Measurements from ENCODE around the gene VAV2. TPM values are rescaled to one million over a fixed set of nuclear protein-coding genes. Genes with fewer than 3 reads are reported as not detected.

Gene VAV2
- total RNA-seq, 1 donor from 2014 or later = 24.4 TPM

DNA sequence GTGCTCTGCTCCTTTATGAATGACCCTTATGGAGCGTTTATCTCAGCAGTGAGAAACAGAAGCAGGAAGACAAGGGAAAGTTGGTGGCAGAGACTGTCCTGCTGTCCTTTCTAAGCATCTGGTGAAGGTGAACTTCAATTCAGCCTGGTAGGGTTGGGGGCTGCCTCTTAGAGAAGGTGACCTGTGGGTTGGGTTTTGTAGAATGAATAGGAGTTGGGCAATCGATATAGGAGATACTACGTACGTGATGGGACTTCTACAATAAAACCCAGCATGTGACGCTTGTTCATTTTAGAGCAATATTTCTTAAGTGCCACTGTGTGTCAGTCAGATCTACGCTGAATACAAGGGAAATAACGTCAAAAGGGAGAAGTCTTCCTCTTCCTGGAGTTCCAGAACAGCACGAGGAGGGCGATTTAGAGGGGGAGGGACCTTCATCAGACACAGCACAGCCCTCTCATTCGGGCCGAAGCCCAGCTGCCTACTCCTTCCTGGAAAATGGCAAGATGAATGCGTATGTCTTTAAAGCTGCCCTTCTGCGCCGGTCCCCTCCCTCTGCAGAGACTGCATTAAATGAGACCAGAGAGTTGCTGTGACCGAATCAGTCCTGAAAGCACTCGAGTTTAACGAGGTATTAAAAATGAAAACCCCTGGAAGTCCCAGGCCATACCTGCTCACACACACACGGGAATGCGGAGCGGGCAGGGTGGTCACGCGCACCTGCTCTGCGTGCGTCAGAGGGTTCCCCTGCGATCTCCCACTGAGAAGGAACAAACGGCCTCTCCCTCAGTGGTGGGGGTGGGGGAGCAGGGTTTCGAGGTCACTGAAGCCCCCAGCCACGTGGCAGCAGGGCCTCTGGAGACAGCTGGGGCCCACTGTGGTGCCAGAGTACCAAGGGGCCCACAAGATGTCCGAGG is 168.7 kb downstream of the VAV2 start:
- no peak for DNase-seq (ENCODE audit: extremely low spot score, unreplicated experiment)
- peaks cover 3% of the 10 kb centered on the region for H3K36me3 Mint-ChIP-seq (ENCODE audit: unreplicated experiment)
- no peaks in the 10 kb centered on the region for H3K9me3 Mint-ChIP-seq (ENCODE audit: unreplicated experiment)
- no peak overlapping the region for H3K4me3 Mint-ChIP-seq (ENCODE audit: unreplicated experiment)
- H3K4me1 Mint-ChIP-seq (ENCODE audit: unreplicated experiment) = peaks cover 17% of the 10 kb centered on the region
- TF ChIP-seq, protein P1, sequence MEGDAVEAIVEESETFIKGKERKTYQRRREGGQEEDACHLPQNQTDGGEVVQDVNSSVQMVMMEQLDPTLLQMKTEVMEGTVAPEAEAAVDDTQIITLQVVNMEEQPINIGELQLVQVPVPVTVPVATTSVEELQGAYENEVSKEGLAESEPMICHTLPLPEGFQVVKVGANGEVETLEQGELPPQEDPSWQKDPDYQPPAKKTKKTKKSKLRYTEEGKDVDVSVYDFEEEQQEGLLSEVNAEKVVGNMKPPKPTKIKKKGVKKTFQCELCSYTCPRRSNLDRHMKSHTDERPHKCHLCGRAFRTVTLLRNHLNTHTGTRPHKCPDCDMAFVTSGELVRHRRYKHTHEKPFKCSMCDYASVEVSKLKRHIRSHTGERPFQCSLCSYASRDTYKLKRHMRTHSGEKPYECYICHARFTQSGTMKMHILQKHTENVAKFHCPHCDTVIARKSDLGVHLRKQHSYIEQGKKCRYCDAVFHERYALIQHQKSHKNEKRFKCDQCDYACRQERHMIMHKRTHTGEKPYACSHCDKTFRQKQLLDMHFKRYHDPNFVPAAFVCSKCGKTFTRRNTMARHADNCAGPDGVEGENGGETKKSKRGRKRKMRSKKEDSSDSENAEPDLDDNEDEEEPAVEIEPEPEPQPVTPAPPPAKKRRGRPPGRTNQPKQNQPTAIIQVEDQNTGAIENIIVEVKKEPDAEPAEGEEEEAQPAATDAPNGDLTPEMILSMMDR (IDR thresholded peaks at IDR 0.05) = no peak
- no peak overlapping the region for H3K27ac Mint-ChIP-seq (ENCODE audit: unreplicated experiment)
- no peaks in the 10 kb centered on the region for H3K27me3 Mint-ChIP-seq (ENCODE audit: unreplicated experiment)

DNA sequence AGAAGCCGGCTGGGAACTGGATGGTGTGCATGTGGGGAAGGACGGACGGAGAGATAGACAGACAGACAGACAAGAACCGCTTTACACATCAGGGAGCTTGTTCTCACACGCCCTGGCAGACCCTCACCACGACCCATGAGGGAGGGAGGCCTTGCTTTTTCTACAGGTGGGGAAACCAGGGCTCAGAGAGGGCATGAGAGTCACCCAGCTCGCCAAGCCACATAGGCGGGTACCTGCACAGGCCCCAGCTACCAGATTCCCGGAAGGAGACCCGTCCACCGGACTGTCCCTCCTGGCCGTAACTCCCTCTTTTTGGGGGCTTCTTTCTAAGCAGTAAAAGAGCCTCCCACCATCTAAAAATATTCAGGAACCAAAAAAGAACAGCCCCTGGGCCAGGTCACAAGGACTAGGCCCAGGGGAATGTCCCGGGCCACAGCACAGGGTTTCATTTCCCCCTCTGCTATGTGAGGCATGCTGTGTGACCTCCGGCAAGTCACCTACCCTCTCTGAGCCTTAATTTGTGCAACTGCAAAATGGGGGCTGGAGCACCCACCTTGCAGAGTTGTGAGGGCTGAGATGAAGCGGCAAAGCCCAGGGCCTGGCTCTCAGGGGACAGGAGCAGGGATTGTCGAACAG is 169.6 kb downstream of the VAV2 start:
- H3K4me3 Mint-ChIP-seq (ENCODE audit: unreplicated experiment) = no peak overlapping the region
- H3K27me3 Mint-ChIP-seq (ENCODE audit: unreplicated experiment) = no peaks in the 10 kb centered on the region
- DNase-seq (ENCODE audit: extremely low spot score, unreplicated experiment) = no peak
- H3K9me3 Mint-ChIP-seq (ENCODE audit: unreplicated experiment) = no peaks in the 10 kb centered on the region
- H3K36me3 Mint-ChIP-seq (ENCODE audit: unreplicated experiment) = peaks cover 9% of the 10 kb centered on the region
- peaks cover 17% of the 10 kb centered on the region for H3K4me1 Mint-ChIP-seq (ENCODE audit: unreplicated experiment)
- no peak overlapping the region for H3K27ac Mint-ChIP-seq (ENCODE audit: unreplicated experiment)
- TF ChIP-seq, protein P1 (IDR thresholded peaks at IDR 0.05) = no peak

DNA sequence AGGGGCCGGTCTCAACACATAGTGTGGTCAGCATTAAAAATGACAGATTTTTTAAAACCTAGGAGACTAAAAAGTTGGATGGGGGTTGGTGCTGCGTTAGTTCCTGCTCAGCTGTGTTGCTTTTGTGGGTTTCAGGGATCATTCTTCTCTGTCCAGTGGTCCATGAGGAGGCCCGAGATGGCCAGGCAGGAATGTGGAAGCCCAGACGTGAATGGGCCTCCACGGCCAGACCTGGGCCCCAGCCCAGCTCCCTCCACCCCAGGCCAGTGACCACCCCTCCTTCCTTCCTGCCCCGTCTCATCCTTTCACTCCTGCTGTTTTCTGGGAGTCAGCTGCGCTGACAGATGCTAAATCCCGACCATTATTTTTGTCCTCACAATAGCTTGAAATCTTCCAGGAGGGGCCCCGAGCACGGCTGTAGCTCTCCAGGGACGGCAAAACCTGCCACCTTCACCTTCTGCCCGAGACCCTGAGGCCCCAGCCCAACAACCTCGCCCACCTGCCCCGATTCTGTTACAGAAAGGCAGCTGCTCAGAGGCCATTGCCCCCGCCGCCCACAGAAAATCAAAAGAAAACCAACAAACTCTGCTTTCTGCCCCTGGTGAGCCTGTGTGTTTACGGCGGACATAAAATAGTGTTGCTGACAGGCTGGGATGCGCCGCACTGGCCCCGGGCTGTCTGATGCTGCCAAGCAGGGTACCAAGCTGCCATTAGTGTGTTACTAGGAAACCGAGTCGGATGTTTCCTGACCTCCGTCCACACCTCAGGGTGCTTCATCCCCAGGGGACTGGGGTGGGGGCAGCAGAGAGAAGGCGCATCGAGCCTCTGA is 170.3 kb downstream of the VAV2 start:
- Mint-ChIP-seq H3K27me3 (ENCODE audit: unreplicated experiment) (no peaks in the 10 kb centered on the region), H3K36me3 (ENCODE audit: unreplicated experiment) (peaks cover 10% of the 10 kb centered on the region), H3K4me1 (ENCODE audit: unreplicated experiment) (peaks cover 16% of the 10 kb centered on the region), H3K27ac (ENCODE audit: unreplicated experiment) (no peak overlapping the region), H3K4me3 (ENCODE audit: unreplicated experiment) (no peak overlapping the region), H3K9me3 (ENCODE audit: unreplicated experiment) (no peaks in the 10 kb centered on the region)
- DNase-seq (ENCODE audit: extremely low spot score, unreplicated experiment) = no peak
- TF ChIP-seq, protein P1 (IDR thresholded peaks at IDR 0.05) = no peak

DNA sequence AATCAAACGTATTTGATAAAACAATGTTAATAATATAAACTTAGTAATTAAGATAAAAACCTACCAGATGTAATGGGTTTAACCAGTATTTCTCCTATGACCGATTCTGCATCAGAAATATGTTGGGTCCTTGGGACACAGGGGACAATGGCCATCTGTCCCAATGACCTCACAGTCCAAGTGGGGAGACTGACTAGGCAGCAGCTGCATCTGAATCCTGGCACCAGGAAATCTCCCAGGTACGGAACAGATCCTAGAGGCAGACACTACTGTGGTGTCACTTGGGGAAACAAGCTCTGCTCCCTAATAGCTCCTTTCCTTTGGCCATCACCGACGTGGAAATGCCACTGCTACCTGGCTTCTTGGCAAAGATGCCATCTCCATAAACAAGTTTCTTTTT is 172.2 kb downstream of the VAV2 start:
- Mint-ChIP-seq H3K27ac (ENCODE audit: unreplicated experiment) (no peak overlapping the region), H3K27me3 (ENCODE audit: unreplicated experiment) (no peaks in the 10 kb centered on the region), H3K4me3 (ENCODE audit: unreplicated experiment) (no peak overlapping the region), H3K36me3 (ENCODE audit: unreplicated experiment) (peaks cover 10% of the 10 kb centered on the region), H3K9me3 (ENCODE audit: unreplicated experiment) (no peaks in the 10 kb centered on the region), H3K4me1 (ENCODE audit: unreplicated experiment) (peaks cover 6% of the 10 kb centered on the region)
- no peak for DNase-seq (ENCODE audit: extremely low spot score, unreplicated experiment)
- TF ChIP-seq, protein P1 (IDR thresholded peaks at IDR 0.05) = no peak
